Measurements from ENCODE around the gene GRIN1.
A peak's percentile ranks its signal among the peaks of the same experiment; 100 is the strongest.

GRCh38 chr9:137188490-137189296 lies 49.7 kb downstream of the GRIN1 start, which contains the start of the genes ANAPC2 and SSNA1:
- TF ChIP-seq CTCF (IDR thresholded peaks at IDR 0.05): peak; percentile 59
- TF ChIP-seq ZFX (IDR thresholded peaks at IDR 0.05; ENCODE audit: borderline replicate concordance): no peak

All from 22Rv1 (cell line).